Kidney capillary endothelial cell (primary cell): Measurements from ENCODE around the gene GNAS-AS1.

ENCODE experiments used
- DNase-seq: peaks from one replicate; pipeline ENCODE4 v3.0.0-alpha.2; 2018; ENCODE audit warnings: low spot score

Gene GNAS-AS1

GRCh38 chr20:58850693-58851174 lies at the start of gene GNAS-AS1:
TSS of gene GNAS-AS1 (minus strand) at chr20:58850902.
- no peak for DNase-seq

DNA sequence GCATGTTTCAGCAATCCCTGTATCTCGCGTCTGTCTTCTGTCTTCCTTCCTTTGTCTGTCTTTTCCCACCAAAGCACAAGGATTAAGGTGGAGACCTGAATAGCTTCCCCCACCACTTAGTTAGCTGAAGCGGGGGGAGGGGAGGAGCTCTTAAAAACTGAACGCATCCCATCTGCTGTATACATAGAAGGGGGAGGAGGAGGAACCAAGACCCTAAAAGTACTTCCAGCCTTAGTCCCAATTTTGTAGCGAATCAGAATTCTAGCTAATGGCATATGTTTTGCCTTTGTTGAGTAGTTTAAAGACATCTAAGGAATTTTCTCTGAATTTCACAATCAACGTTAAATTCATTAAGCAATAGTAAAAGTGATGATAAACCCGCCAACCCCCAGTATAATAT lies 49.7 kb upstream of the GNAS-AS1 start:
- DNase-seq: no peak

DNA sequence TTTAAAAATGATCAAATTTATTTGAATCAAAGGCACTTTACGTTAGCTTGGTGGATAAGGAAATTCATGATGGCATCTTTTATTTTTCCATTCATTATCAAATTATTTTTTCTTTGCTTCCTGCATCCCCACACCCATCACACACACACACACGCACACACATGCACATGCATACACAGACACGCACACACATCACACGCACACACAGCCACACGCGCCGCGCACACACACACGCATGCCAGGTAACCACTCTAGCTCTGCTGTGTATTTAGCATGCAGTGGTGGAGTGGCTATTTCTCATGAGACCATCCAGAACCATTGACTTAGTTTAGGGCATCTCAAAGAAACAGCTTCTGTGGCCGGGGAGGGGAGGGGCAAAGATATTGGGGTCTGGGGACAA lies 48.8 kb upstream of the GNAS-AS1 start:
- no peak for DNase-seq

DNA sequence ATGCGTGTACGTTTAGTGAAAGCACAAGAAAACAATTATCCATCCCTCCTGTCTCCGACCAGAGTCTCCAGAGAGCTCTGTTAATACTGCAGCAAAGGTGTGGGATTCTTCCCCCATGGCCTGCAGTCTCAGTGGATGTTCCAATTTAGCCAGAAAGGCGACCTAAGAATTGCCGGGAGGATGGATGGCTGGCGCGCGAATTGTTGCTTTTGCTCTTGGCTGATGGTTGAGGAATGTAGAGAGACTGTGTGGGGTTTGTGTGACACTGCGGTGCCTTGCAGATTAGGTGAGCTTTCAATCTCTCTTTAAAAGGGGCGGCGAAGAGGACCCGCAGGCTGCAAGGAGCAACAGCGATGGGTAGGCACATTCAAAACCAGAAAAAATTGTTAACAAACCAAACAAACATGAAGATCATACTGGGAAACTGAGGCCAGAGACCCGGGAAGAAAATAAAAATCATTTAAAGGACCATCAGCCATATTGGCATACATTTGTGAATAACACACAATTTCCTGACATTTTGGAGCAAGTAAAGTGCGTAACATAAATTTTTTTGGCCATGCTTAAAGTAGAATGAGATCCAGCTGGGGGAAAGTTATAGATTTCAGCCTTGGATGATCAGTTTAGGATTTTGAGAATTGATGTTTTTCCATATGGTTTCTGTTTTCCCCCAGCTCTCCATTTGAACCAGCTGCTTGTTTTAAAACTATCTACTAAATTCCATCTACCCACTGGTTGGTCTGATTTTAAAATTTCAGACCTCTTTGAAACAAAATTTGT lies 48.1 kb upstream of the GNAS-AS1 start:
- DNase-seq: no peak

DNA sequence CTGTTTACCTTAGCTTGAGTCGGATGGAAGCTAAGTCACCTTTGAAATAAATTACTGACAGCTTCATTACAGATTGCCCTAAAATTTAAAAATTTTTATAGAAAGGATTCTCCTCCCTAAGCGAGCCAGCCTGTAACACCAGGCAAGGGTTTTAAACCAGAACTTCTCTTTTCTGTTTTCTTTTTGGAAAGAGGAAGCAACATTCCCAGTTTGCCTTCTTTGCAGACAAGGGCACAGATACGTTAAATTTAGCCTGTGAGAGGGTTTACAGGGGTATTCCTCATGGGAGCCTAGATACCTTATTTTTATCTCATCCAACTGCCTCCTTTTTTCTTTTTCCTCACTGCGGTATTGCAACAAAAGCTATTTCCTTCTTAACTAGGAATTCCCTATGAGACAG lies 46.8 kb upstream of the GNAS-AS1 start:
- DNase-seq: no peak

DNA sequence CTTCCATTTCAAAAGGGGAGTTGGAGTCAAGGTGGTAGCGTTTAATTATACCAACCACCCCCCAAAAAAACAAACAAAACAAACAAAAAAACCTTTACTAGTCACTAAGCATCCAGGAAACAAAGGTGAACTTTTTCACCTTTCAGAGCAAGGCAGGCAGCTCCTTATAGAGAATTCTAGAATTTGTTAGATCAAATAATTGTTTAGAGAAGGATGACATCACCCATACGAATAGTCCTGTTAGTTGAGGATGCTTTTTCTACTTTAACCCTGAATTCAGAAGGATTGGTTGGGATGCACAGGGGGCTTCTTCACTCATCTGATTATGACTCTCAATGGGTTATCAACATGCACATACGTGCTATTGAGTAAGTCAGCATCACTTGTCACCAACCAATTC lies 46.1 kb upstream of the GNAS-AS1 start:
- DNase-seq: no peak

- no peak for DNase-seq
Observed at GRCh38 chr20:58895448-58896180, 44.9 kb upstream of the GNAS-AS1 start.

GRCh38 chr20:58894652-58895447 lies 44.1 kb upstream of the GNAS-AS1 start:
- no peak for DNase-seq

- no peak for DNase-seq
Observed at GRCh38 chr20:58893355-58894120, 42.8 kb upstream of the GNAS-AS1 start.

GRCh38 chr20:58892932-58893224 lies 42.2 kb upstream of the GNAS-AS1 start:
- DNase-seq: no peak

GRCh38 chr20:58892141-58892931 lies 41.6 kb upstream of the GNAS-AS1 start:
- DNase-seq: no peak

DNA sequence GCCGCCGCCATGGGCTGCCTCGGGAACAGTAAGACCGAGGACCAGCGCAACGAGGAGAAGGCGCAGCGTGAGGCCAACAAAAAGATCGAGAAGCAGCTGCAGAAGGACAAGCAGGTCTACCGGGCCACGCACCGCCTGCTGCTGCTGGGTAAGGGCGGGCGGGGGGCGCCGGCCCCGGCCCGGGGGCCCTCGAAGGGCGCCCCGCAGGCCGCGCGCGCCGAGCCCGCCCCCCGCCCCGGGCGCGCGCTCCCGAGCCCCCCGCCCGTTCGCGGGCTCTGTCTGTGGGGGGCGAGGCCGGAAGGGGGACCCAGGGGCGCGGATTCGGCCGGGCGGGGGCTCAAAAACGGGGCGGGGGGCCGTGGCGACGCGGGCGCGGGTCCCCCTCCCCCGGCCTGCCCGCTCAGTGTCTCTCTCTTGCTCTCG lies 41.0 kb upstream of the GNAS-AS1 start:
- DNase-seq: no peak

DNA sequence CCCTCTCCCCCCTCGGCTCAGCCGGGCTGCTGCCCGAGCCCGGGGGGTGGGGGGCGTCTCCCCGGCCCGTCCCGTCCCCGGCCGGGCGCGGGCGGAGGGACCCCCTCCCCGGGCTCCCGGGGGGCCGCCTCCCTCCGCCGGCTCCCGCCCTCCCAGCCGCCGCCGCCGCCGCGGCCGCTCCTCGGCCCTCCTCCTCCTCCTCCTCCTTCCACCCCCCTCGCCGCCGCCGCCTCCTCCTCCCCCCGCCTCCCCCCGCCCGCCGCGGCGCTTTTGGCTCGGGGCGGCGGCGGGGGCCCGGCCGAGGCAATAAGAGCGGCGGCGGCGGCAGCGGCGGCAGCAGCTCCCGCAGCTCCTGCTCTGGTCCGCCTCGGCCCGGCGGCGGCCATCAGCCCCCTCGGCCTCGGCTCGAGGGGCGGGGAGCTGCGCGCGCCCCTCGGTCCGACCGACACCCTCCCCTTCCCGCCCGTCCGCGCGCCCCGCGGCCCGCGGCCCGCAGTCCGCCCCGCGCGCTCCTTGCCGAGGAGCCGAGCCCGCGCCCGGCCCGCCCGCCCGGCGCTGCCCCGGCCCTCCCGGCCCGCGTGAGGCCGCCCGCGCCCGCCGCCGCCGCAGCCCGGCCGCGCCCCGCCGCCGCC lies 40.5 kb upstream of the GNAS-AS1 start:
- DNase-seq: no peak

- DNase-seq: no peak
Observed at GRCh38 chr20:58890518-58891085, 39.9 kb upstream of the GNAS-AS1 start.

DNA sequence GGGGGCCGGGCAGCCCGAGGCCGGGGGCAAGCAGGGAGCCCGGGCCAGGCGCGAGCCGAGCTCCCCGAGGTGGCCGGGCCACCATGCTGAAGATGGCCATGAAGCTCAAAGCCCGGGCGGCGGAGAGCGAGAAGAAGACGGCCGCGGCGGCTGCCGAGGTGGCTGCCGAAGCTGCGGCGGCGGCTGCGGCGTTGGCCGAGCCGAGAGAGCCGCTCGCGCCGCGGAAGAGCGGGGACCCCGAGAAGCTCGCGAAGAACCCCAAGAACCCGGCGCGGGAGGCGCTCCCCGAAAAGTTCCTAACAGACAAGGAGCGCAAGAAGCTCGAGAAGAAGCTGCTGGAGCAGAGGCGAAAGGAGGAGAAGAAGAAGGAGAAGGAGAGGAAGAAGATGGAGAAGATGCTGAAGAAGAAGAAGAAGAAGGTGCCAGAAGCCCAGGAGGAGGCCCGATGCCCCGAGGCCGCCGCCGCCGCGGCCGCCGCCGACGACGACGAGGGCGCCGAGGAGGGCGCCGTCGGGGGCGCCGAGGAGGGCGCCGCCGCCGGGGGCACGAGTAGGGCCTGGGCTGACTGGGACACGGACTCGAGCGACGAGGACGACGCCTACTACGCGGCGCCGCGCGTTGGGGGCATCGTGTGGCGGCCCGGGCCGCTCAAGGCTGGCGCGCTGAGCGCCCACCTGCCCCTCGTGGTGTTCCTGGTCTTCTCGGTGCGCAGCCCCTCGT lies 39.3 kb upstream of the GNAS-AS1 start:
- DNase-seq: no peak

DNA sequence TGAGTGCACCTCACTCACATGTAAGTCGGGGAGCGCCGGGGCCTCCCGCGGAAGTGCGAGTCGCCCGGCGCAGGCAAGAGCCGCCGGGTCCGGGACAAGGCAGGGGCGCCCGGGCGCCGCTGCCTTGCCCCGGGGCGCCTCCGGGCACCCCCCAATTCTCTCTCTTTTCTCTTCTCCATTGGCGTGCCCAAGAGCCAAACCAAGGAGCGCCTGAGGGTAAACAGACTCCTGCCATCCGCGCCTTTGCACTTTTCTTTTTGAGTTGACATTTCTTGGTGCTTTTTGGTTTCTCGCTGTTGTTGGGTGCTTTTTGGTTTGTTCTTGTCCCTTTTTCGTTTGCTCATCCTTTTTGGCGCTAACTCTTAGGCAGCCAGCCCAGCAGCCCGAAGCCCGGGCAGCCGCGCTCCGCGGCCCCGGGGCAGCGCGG lies 38.6 kb upstream of the GNAS-AS1 start:
- DNase-seq: no peak

- DNase-seq: no peak
Observed at GRCh38 chr20:58888521-58889333, 38.0 kb upstream of the GNAS-AS1 start.

GRCh38 chr20:58888103-58888502 lies 37.4 kb upstream of the GNAS-AS1 start:
- no peak for DNase-seq

DNA sequence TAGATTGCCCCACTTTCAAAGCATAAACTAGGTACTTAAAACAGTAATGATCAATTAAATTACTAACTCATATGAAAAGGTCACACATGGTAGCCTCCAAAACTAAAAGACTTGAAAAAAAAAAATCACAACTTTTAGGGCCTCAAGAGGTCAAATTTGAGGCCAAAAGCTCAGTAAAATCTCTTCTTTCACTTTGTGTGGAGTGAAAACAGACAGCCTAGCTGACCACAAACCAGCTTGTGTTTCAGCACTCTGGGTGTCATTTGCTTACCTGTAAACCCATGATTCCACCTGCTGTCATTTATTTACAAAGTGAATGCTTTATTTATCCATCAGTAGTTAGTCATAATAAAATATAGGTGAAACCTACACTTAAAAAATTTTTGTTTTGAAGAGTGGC lies 35.8 kb upstream of the GNAS-AS1 start:
- DNase-seq: no peak
